Subcutaneous abdominal adipose tissue (tissue), 5 donors: Measurements from ENCODE around the gene LORICRIN.

Experiments used
- H3K27ac ChIP-seq: one replicate; pipeline ENCODE4 v1.7.0; 2013; ENCODE audit warnings: low read depth, mild to moderate bottlenecking, inconsistent platforms, low read length, moderate library complexity
- H3K27me3 ChIP-seq, 5 donors: one replicate each; pipeline ENCODE4 v1.7.0; 2013; ENCODE audit warnings: low read length in 5 of 5, inconsistent platforms in 1 of 5; ENCODE audit not compliant: control insufficient read depth in 5 of 5, insufficient read depth in 4 of 5
- H3K36me3 ChIP-seq, 5 donors: one replicate each; pipeline ENCODE4 v1.7.0; 2013; ENCODE audit warnings: low read length in 5 of 5; ENCODE audit not compliant: control insufficient read depth in 5 of 5, insufficient read depth in 5 of 5
- H3K4me1 ChIP-seq, 5 donors: one replicate each; pipeline ENCODE4 v1.7.0; 2013; ENCODE audit warnings: low read length in 5 of 5, mild to moderate bottlenecking in 3 of 5, moderate library complexity in 1 of 5; ENCODE audit not compliant: control insufficient read depth in 5 of 5, insufficient read depth in 5 of 5
- H3K4me3 ChIP-seq, 5 donors: one replicate each; pipeline ENCODE4 v1.7.0; 2013; ENCODE audit warnings: low read length in 5 of 5, low read depth in 1 of 5
- H3K9ac ChIP-seq, 5 donors: one replicate each; pipeline ENCODE4 v1.7.0; 2013; ENCODE audit warnings: low read length in 5 of 5, mild to moderate bottlenecking in 4 of 5, moderate library complexity in 3 of 5
- H3K9me3 ChIP-seq, 5 donors: one replicate each; pipeline ENCODE4 v1.7.0; 2013; ENCODE audit warnings: low read length in 5 of 5; ENCODE audit not compliant: control insufficient read depth in 5 of 5
- donor health status: healthy.
- donor health status: healthy.
- donor health status: healthy.
- donor health status: healthy.
- donor health status: healthy.

Gene LORICRIN

DNA sequence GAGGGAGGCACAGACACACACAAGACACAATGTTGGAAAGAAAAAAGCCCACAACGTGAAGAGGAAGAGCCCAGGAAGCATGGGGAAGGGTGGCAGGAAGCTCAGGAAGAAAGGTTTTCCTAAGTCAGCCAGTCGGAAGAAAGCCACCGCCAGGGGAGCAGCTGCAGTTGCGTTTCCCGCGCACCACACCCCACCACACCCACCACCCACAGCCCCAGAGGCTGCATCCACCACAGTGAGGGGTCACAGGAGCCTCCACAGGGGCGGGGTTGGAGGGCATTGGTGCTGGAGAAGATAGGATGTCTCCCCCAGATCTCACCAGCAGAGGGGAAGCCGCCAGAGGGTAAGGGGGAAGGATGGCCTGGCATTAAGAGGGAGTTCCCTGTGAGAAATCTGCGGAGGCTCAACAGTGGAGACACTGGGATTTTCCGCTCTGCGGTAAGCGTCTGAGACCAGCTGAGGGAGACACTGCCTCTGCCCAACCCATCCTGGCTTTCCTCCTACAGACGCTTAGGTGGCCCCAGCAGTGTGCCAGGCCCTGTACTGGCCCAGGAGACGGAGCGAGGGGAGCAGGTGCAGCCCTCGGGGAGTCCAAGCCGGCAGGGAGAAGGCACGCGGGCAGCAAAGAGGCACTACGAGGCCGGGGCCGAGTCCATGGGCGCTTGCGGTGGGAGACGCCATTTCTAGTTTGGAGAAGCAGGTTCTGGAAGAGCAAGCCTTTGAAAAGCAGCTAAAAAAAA, 33.4 kb downstream of the LORICRIN start:
- H3K27ac ChIP-seq: no peak overlapping the region
- no peaks in the 10 kb centered on the region for H3K4me1 ChIP-seq
- no peak overlapping the region for H3K9ac ChIP-seq
- peaks cover 0 to 15% (median 10%) of the 10 kb centered on the region in 5 donors for H3K27me3 ChIP-seq
- H3K9me3 ChIP-seq: no peaks in the 10 kb centered on the region
- H3K4me3 ChIP-seq: no peak overlapping the region
- H3K36me3 ChIP-seq: no peaks in the 10 kb centered on the region

DNA sequence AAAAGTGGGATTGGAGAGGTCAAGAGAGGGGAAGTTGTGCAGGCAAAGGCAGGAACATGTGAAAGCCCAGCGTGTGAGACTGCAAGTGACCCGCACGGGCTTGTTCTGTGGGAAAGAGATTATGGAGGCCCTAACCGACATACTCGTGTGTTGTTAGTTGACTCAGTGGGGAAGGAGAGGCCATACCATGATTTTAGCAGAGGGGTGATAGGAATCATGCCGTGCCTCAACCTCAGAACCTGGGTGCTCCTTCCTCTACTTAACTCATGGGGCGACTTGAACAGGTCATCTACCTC, 33.9 kb downstream of the LORICRIN start:
- peaks cover 0 to 15% (median 8%) of the 10 kb centered on the region in 5 donors for H3K27me3 ChIP-seq
- H3K36me3 ChIP-seq: no peaks in the 10 kb centered on the region
- H3K4me3 ChIP-seq: no peak overlapping the region
- H3K9me3 ChIP-seq: no peaks in the 10 kb centered on the region
- no peak overlapping the region for H3K9ac ChIP-seq
- no peak overlapping the region for H3K27ac ChIP-seq
- H3K4me1 ChIP-seq: no peaks in the 10 kb centered on the region

DNA sequence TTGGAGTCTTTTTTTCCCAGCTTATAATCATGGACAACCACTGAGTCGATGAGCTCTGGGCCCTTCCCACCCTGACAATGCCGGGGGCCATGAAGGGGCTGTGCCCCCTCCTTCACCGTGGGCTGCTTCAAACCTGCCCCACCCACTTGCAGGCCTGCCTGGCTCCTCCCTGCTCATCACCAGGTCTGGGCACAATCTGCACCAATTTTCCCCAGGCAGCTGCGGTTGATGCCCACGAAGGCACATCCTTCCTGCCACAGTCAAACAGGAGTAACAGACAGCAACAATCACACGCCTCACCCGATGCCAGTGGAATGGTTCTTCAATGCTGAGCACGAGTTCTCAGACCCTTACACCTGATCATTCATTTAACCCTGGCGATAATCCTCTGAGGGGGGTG, 34.4 kb downstream of the LORICRIN start:
- Histone ChIP-seq H3K9me3 (no peaks in the 10 kb centered on the region), H3K27ac (no peak overlapping the region), H3K9ac (no peak overlapping the region), H3K27me3 (peaks cover 0 to 15% (median 8%) of the 10 kb centered on the region in 5 donors), H3K4me3 (no peak overlapping the region), H3K36me3 (no peaks in the 10 kb centered on the region), H3K4me1 (no peaks in the 10 kb centered on the region)

DNA sequence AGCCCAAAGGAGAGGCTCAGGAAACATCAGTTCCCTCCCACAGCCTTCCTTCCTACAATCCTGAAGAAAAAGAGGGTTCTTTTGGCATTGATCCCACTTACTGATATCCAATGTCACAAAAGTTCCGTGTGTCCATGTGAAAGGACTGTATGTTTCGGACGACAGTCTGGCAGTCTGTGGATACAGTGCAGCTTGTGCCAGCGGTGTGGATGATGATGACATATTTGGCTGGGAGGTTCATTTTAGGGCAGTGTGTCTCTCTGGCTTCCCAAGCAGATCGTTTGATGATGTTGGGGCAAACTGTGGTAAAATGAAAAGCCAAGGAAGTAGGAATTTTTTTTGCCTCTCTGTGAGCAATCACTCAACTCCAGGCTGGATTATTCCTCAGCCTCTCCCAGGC, 42.8 kb downstream of the LORICRIN start:
- Histone ChIP-seq H3K9ac (no peak overlapping the region), H3K36me3 (no peaks in the 10 kb centered on the region), H3K27ac (no peak overlapping the region), H3K9me3 (no peaks in the 10 kb centered on the region), H3K4me3 (no peak overlapping the region), H3K4me1 (no peaks in the 10 kb centered on the region), H3K27me3 (peaks cover 0 to 9% (median 0%) of the 10 kb centered on the region in 5 donors)

DNA sequence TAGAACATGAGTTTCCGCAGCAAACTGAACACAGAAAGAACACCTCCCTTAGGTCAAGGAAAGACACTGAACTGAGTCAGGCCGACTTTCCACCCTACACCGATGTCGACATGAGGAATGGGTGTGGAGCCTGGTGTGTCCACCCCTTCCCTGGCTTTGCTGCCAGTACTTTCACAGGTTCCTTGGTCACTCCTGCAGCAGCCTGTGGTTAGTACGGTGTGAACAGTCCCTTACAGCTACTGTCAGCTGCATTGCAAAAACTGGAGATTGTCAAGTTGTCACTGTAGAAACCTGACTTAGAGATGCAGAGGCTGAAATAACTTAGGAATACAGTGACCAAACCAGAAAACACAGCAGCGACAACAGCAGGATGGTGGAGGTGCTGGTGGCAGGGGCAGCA, 46.2 kb downstream of the LORICRIN start:
- H3K4me3 ChIP-seq: no peak overlapping the region
- H3K9ac ChIP-seq: no peak overlapping the region
- no peaks in the 10 kb centered on the region for H3K9me3 ChIP-seq
- no peaks in the 10 kb centered on the region for H3K4me1 ChIP-seq
- no peaks in the 10 kb centered on the region for H3K36me3 ChIP-seq
- peaks cover 0 to 15% (median 2%) of the 10 kb centered on the region in 5 donors for H3K27me3 ChIP-seq
- H3K27ac ChIP-seq: no peak overlapping the region

DNA sequence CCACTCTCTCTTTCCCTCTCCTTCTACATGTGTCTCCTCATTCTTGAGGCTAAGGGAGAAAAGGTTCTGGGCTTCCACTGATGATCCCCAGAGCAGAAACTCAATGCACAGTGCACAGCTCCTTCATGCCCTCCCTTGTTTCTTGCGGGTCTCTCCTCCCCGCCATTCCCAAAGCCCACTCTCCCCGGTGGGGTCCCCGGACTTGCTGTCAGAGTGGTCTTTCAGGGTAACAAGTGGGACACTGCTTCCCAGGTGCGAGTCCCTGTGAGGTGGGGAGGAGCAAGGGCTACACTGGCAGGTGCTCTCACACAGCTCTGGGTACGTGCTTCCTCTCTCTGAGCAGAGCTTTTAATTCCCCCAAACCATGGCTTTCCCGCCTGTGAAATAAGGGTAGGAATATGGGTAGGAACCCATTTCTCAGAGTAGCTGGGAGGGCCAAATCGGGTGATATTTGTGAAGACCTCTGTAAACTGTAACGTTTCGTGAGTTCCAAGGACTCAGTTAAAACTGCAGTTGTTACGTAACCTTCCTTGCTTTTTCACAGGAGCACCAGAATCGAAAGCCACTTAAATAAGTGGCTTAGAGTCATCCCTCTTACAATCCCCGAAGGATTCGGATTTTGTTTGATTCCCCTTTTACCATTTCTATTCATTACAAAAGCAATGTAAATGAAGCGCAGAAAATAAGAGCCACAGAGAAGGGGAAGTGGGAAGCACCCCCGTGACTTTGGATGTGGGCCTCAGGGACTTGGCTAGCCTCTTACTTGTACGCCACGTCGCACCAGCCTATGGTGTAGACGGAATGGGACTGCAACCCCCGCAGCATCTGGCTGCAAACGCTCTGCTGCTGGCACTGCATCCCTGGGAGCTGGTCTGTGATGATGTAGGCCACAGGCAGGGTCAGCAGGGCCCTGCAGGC, 47.1 kb downstream of the LORICRIN start:
- H3K9ac ChIP-seq: no peak overlapping the region
- H3K4me1 ChIP-seq: no peaks in the 10 kb centered on the region
- peaks cover 0 to 15% (median 2%) of the 10 kb centered on the region in 5 donors for H3K27me3 ChIP-seq
- H3K36me3 ChIP-seq: no peaks in the 10 kb centered on the region
- no peak overlapping the region for H3K4me3 ChIP-seq
- H3K27ac ChIP-seq: no peak overlapping the region
- H3K9me3 ChIP-seq: no peaks in the 10 kb centered on the region

DNA sequence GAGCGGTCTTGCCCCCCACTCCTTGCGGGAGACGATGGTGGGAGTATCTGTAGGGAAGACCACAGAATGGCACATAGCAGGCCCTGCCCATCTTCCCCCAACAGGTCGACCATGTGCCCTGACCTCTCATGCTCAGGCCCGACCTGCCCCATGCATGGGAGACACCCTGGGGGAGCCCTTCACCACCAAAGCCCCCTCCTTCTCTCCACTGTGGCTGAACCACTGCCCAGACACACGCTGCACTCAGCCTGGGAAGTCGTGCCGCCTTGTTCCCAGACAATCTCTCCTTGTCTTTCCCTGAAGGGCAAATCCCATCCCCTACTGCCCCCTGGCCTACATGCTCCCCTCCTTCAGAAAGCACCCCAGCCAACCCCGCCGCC, 47.7 kb downstream of the LORICRIN start:
- no peaks in the 10 kb centered on the region for H3K4me1 ChIP-seq
- no peaks in the 10 kb centered on the region for H3K9me3 ChIP-seq
- no peaks in the 10 kb centered on the region for H3K36me3 ChIP-seq
- H3K27ac ChIP-seq: no peak overlapping the region
- no peak overlapping the region for H3K9ac ChIP-seq
- H3K27me3 ChIP-seq: peaks cover 0 to 15% (median 2%) of the 10 kb centered on the region in 5 donors
- H3K4me3 ChIP-seq: no peak overlapping the region

DNA sequence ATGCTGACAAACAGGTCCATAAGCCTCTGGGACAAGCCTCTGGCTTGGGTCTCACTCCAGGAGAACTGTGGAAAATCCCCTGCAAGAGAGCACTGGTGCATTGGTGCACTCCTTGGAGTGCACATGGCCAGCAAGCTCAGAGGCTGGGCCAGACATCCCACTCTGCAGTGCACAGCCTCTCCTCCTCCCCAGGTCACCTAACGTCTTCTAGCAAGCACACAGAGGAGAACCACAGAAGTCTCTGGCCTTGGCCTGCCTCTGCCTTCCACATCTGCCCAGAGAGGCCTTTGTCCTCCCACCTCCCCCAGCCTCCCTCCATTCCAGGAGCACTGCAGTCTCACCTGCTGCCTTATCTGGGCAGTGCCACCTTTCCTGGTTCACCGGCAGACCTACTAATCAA, 49.1 kb downstream of the LORICRIN start:
- H3K27ac ChIP-seq: no peak overlapping the region
- H3K4me3 ChIP-seq: no peak overlapping the region
- H3K27me3 ChIP-seq: peaks cover 0 to 15% (median 2%) of the 10 kb centered on the region in 5 donors
- H3K9ac ChIP-seq: no peak overlapping the region
- no peaks in the 10 kb centered on the region for H3K4me1 ChIP-seq
- H3K9me3 ChIP-seq: no peaks in the 10 kb centered on the region
- no peaks in the 10 kb centered on the region for H3K36me3 ChIP-seq

DNA sequence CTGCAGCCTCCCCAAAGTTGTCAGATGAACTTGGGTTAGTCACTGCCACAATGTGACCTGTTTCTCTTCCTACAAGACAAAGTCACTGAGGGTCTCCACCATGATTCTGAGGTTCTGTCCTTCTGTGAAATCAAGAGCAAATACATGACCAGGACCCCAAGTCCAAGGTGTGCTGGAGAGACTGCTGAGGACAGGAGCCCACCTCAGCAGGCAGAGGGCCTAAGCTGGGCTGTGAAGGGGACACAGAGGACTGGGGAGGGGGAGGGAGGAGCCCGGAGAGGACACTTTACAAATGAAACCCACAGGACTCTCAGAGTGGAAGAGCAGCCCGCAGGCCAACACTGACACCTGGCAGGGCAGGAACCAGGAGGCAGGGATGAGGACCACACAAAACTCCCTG, 50.0 kb downstream of the LORICRIN start:
- no peak overlapping the region for H3K9ac ChIP-seq
- no peaks in the 10 kb centered on the region for H3K4me1 ChIP-seq

DNA sequence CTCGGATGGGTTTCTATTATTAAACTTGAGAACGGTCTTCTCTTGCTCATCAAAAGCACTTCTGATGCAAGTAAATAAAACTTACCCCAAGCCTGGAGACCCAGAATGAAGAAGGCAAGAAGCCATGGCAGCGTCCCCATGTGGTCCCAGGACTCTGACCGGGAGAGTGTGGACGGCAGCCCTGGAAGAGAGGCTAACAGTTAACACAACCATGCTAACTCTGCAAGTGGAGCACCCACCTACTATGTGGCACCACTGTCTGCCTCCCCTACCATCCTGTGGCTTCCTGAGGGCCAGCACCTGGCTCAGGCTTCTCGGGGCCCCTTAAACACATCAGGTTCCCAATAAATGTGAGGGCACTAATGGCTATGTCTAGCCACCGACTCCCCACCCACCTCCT, 51.0 kb downstream of the LORICRIN start:
- Histone ChIP-seq H3K27me3 (peaks cover 0 to 11% (median 0%) of the 10 kb centered on the region in 5 donors), H3K9ac (no peak overlapping the region), H3K27ac (no peak overlapping the region), H3K36me3 (no peaks in the 10 kb centered on the region), H3K4me1 (no peaks in the 10 kb centered on the region), H3K4me3 (no peak overlapping the region), H3K9me3 (no peaks in the 10 kb centered on the region)

More for the DNA sequence above, 50.0 kb downstream of the LORICRIN start:
- Histone ChIP-seq H3K27ac (no peak overlapping the region), H3K36me3 (no peaks in the 10 kb centered on the region), H3K27me3 (peaks cover 0 to 11% (median 2%) of the 10 kb centered on the region in 5 donors), H3K9me3 (no peaks in the 10 kb centered on the region), H3K4me3 (no peak overlapping the region)
